ENCODE results near the gene ARMH4.

Gene ARMH4

DNA sequence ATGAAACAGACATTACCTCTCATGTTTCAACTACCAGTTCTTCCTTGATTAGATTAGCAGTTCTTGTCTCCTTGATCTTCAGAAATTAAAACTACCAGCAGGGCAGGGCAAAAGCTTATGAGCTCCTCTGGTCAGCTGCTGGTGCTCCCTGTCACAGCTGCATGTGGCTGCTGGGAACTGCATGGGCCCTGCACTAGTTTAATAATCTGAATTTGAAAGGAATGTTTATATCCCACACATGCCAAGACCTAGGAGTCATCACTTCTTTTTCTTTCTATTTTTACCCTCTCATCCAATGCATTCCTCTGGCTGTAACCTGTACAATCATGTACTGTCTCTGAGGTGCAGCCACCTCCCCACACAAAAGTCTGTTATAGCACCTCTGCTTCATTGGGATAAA is 73.9 kb downstream of the ARMH4 start:
- Mint-ChIP-seq H3K9me3 (no peaks in the 10 kb centered on the region), H3K4me1 (peaks cover 23% of the 10 kb centered on the region), H3K36me3 (ENCODE audit: low read depth) (peaks cover 15% of the 10 kb centered on the region), H3K27me3 (ENCODE audit: low read depth) (peaks cover 4% of the 10 kb centered on the region), H3K4me3 (no peak overlapping the region), H3K27ac (peak overlapping the region; percentile 25 to 68 (median 59))
- no peak for TF ChIP-seq CTCF (IDR thresholded peaks at IDR 0.05; ENCODE audit: unreplicated experiment in 3 of 3)

DNA sequence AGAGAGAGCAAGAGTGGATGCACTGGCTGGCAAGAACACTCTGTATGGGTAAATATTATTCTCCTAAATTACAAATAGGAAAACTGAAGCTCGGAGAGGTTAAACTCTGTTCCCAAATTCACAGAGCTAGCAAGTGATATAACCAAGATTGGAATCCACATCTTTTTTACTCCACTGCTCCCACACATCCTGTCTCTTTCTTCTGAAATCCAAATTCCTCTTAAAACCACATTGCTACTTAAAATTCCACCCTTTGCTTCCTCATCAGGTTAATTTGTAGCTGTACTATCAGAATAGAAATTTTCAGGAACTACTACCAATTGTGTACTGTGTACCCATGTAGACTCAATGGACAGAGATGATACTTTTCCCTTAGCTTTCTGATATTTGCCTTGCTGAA is 74.4 kb downstream of the ARMH4 start:
- Mint-ChIP-seq H3K36me3 (ENCODE audit: low read depth) (peaks cover 15% of the 10 kb centered on the region), H3K27me3 (ENCODE audit: low read depth) (peaks cover 4% of the 10 kb centered on the region), H3K27ac (peak overlapping the region; percentile 25 to 68 (median 59)), H3K4me1 (peaks cover 22% of the 10 kb centered on the region), H3K4me3 (no peak overlapping the region), H3K9me3 (no peaks in the 10 kb centered on the region)
- no peak for TF ChIP-seq CTCF (IDR thresholded peaks at IDR 0.05; ENCODE audit: unreplicated experiment in 3 of 3)

DNA sequence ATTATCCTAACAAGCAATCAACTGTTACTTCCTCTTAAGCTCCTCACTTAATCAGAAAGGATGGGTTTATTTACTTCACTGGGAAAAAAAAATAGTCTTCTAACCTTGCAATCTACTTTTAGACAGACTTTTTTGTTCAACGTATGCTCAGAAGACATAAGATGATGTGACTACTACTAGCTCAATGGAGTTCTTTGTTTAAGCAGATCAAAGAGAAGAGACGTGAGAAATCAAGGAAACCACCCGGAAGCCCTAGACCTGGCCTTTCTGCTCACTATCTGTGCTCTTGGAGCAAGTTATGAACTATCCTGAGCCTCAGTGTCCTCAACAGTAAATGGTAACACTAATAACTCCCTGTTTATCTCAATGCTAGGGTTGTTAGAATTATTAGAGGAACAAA is 78.5 kb downstream of the ARMH4 start:
- Mint-ChIP-seq H3K27me3 (ENCODE audit: low read depth) (peaks cover 4% of the 10 kb centered on the region), H3K27ac (no peak overlapping the region), H3K9me3 (no peaks in the 10 kb centered on the region), H3K36me3 (ENCODE audit: low read depth) (peaks cover 7% of the 10 kb centered on the region), H3K4me3 (no peak overlapping the region), H3K4me1 (peaks cover 20% of the 10 kb centered on the region)
- no peak for TF ChIP-seq CTCF (IDR thresholded peaks at IDR 0.05; ENCODE audit: unreplicated experiment in 3 of 3)

- no peak overlapping the region for H3K4me3 Mint-ChIP-seq
- H3K36me3 Mint-ChIP-seq (ENCODE audit: low read depth): peaks cover 10% of the 10 kb centered on the region
- peaks cover 10% of the 10 kb centered on the region for H3K4me1 Mint-ChIP-seq
- TF ChIP-seq CTCF (IDR thresholded peaks at IDR 0.05; ENCODE audit: unreplicated experiment in 3 of 3): peak; percentile 70 to 81 (median 78)
- H3K9me3 Mint-ChIP-seq: no peaks in the 10 kb centered on the region
- H3K27me3 Mint-ChIP-seq (ENCODE audit: low read depth): peaks cover 4% of the 10 kb centered on the region
- H3K27ac Mint-ChIP-seq: no peak overlapping the region
Measured at GRCh38 chr14:58072288-58073071, 79.5 kb downstream of the ARMH4 start.

DNA sequence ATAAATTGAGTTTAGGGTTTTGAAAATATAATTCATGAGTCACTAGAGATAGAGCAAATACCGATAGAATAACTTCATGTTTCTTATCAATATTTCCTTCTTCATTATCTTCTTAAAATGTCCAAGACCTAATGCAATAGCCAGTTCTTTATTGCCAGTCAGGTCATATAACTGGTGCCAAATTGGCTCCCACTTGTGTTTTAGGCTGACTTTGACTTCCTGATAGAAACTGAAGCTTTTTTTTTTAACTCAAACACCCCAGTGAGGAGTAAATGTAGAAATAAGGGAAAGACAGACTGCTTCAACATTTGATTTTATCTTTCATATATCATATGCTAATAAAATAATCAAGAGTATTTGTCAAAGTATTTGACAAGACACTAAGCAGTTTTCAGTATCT is 80.7 kb downstream of the ARMH4 start:
- peaks cover 10% of the 10 kb centered on the region for H3K4me1 Mint-ChIP-seq
- no peak overlapping the region for H3K4me3 Mint-ChIP-seq
- peaks cover 4% of the 10 kb centered on the region for H3K27me3 Mint-ChIP-seq (ENCODE audit: low read depth)
- TF ChIP-seq CTCF (IDR thresholded peaks at IDR 0.05; ENCODE audit: unreplicated experiment in 3 of 3): no peak
- H3K36me3 Mint-ChIP-seq (ENCODE audit: low read depth): peaks cover 19% of the 10 kb centered on the region
- H3K27ac Mint-ChIP-seq: no peak overlapping the region
- H3K9me3 Mint-ChIP-seq: no peaks in the 10 kb centered on the region

- H3K4me3 Mint-ChIP-seq: no peak overlapping the region
- H3K36me3 Mint-ChIP-seq (ENCODE audit: low read depth): peaks cover 16% of the 10 kb centered on the region
- H3K4me1 Mint-ChIP-seq: peaks cover 5% of the 10 kb centered on the region
Measured at GRCh38 chr14:58068306-58068705, 83.7 kb downstream of the ARMH4 start.

More at GRCh38 chr14:58068306-58068705, 83.7 kb downstream of the ARMH4 start:
- H3K27me3 Mint-ChIP-seq (ENCODE audit: low read depth): no peaks in the 10 kb centered on the region
- H3K9me3 Mint-ChIP-seq: no peaks in the 10 kb centered on the region
- TF ChIP-seq CTCF (IDR thresholded peaks at IDR 0.05; ENCODE audit: unreplicated experiment in 3 of 3): no peak
- H3K27ac Mint-ChIP-seq: no peak overlapping the region
